Activated CD4-positive, alpha-beta T cell treated with anti-CD3 and anti-CD28 coated beads for 36 hours (primary cell): ENCODE data around the gene ZRANB1. TPM values are rescaled to one million over a fixed set of nuclear protein-coding genes. Genes with fewer than 3 reads are reported as not detected.
A peak's percentile ranks its signal among the peaks of the same experiment; 100 is the strongest.

Experiments
- ATAC-seq: fragments of 200-7000 bp; cut with Tn5 transposase; one replicate; pipeline ENCODE4 v1.10.0; 2021; ENCODE audit warnings: mild to moderate bottlenecking, moderate library complexity
- CTCF ChIA-PET: fragments of 350-600 bp; sonication (Branson Sonifier 250); formaldehyde crosslinking; loops from one replicate; lab custom pipeline; 2021; ENCODE audit warnings: antibody characterized with exemption; lab: Charles Lee
- POLR2A ChIA-PET: fragments of 350-600 bp; sonication (Branson Sonifier 250); formaldehyde crosslinking; loops from one replicate; lab custom pipeline; 2021; ENCODE audit warnings: antibody characterized with exemption, inconsistent platforms; lab: Charles Lee
- DNase-seq: peaks from one replicate; pipeline ENCODE4 v3.0.0-alpha.2; 2020
- H3K27ac Mint-ChIP-seq: one replicate; pipeline ENCODE4 v1.8.0; 2021; ENCODE audit warnings: mixed read lengths
- H3K27me3 Mint-ChIP-seq: one replicate; pipeline ENCODE4 v1.8.0; 2021; ENCODE audit warnings: mixed read lengths
- H3K36me3 Mint-ChIP-seq: one replicate; pipeline ENCODE4 v1.8.0; 2021; ENCODE audit warnings: low read depth, mixed read lengths
- H3K4me1 Mint-ChIP-seq: one replicate; pipeline ENCODE4 v1.8.0; 2021; ENCODE audit warnings: mixed read lengths
- H3K4me3 Mint-ChIP-seq: one replicate; pipeline ENCODE4 v1.8.0; 2021; ENCODE audit warnings: mild to moderate bottlenecking, moderate library complexity, mixed read lengths
- H3K9me3 Mint-ChIP-seq: one replicate; pipeline ENCODE4 v1.8.0; 2021; ENCODE audit warnings: low read depth, mixed read lengths
- intact Hi-C, 2 experiments: fragments of 100-400 bp; cut with DNase I in 1 of 2; cut with micrococcal nuclease in 1 of 2; formaldehyde crosslinking; loops; one replicate each; pipeline versions ENCODE4 v1.14.2 to v1.15.1; 2022 to 2024; cut with DNase I, micrococcal nuclease
- total RNA-seq, 2 experiments: library from RNA; stranded (reverse); gene quantifications; one replicate each; pipeline ENCODE4 v1.2.3, GENCODE V29; 2021

ZRANB1 gene
- total RNA-seq, 2 experiments from 2014 or later, result 8.4 to 10.4 TPM

DNA sequence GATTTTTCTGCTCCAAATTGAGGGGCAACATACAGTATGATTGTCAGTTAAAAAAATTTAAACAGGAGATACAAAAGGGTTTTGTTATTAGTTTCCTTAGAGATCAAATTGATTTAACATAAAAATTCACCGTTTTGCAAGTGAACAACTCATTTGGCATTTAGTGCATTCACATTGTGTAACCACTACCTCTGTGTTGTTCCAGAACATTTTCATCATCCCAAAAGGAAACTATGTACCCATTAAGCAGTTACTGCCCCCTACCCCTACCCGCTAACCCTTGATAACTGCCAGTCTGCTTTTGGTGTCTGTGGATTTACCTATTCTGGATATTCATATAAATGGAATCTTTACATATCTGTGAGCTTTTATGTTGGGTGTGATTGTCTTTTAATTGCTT, 3.1 kb downstream of the ZRANB1 start:
- Mint-ChIP-seq H3K9me3 (no peaks in the 10 kb centered on the region), H3K4me1 (peaks cover 51% of the 10 kb centered on the region), H3K36me3 (peaks cover 38% of the 10 kb centered on the region), H3K27ac (no peak overlapping the region), H3K27me3 (no peaks in the 10 kb centered on the region), H3K4me3 (no peak overlapping the region)
- no peak for ATAC-seq
- DNase-seq, result no peak
- ChIA-PET POLR2A (no interaction called here), CTCF (no interaction called here)
- intact Hi-C loops, result no loop called here

DNA sequence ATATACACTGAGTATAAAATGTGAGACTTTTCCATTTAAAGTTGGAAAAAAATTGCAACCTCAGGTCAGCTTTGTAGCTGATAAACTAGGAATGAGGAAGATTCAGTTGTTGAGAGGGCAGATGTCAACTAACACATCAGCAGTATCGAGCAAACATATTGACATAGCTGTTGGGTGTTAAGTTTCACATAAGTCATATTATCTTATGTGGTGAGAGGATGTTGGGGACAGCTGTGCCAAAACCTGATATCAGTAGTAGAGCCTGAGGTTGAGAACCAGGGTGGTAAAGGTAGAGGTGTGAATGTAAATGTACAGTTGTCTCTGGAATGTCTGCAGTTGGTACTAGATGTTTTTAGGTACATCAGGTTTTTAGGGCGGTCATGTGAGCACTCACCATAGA, 5.0 kb downstream of the ZRANB1 start:
- intact Hi-C loops, result no loop called here
- no peak overlapping the region for H3K27ac Mint-ChIP-seq
- no peak for DNase-seq
- H3K4me3 Mint-ChIP-seq, result no peak overlapping the region
- no peaks in the 10 kb centered on the region for H3K9me3 Mint-ChIP-seq
- POLR2A ChIA-PET, result no interaction called here
- CTCF ChIA-PET, result no interaction called here
- peak; percentile 61 for ATAC-seq
- peaks cover 36% of the 10 kb centered on the region for H3K36me3 Mint-ChIP-seq
- H3K4me1 Mint-ChIP-seq, result peaks cover 41% of the 10 kb centered on the region
- no peaks in the 10 kb centered on the region for H3K27me3 Mint-ChIP-seq

DNA sequence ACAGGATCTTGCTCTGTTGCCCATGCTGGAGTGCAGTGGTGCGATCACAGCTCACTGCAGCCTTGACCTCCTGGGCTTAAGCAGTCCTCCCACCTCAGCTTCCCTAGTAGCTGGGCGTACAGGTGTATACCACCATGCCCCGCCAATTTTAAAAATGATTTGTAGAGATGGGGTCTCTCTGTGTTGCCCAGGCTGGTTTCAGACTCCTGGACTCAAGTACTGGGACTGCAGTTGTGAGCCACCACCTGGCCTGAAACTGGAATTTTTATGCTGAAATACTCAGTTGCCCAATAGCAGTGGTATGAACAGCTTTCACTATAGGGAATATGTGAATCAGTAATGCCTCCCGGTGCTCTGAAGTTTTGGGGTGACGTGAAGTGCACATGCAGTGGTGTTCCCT, 7.6 kb downstream of the ZRANB1 start:
- Mint-ChIP-seq H3K4me1 (peaks cover 25% of the 10 kb centered on the region), H3K4me3 (no peak overlapping the region), H3K27ac (no peak overlapping the region), H3K9me3 (no peaks in the 10 kb centered on the region), H3K27me3 (no peaks in the 10 kb centered on the region), H3K36me3 (peaks cover 23% of the 10 kb centered on the region)
- intact Hi-C loops, result no loop called here
- ATAC-seq, result no peak
- DNase-seq, result no peak
- POLR2A ChIA-PET, result no interaction called here
- CTCF ChIA-PET, result interaction anchor here (0.7 kb wide), 1 partner anchor 404 kb away, joined by 3 read pairs; no protein-coding TSS in a partner anchor

DNA sequence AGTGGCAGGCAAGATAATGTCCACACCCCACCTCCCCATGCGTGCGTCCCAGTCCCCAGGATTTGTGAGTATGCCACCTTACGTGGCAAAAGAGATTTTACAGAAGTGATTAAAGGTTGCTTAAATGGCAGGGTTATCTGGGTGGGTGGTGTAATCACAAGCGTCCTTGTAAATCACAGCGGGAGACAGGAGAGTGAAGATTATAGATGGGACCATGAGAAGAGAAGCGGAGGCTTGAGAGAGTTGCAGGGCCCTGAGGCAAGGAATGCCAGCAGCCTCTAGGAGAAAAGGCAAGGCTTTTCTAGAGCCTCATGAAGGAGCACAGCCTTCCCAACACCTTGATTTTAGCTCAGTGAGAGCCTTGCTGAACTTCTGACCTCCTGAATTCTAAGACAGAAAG, 10.2 kb downstream of the ZRANB1 start:
- ATAC-seq (no peak), DNase-seq (no peak)
- intact Hi-C loops, result no loop called here
- no peaks in the 10 kb centered on the region for H3K27me3 Mint-ChIP-seq
- no peak overlapping the region for H3K27ac Mint-ChIP-seq
- peaks cover 16% of the 10 kb centered on the region for H3K36me3 Mint-ChIP-seq
- no peak overlapping the region for H3K4me3 Mint-ChIP-seq
- H3K4me1 Mint-ChIP-seq, result peaks cover 29% of the 10 kb centered on the region
- POLR2A ChIA-PET, result no interaction called here
- CTCF ChIA-PET, result interaction anchor here (1.2 kb wide), 1 partner anchor 9 kb away, joined by 3 read pairs; no protein-coding TSS in a partner anchor
- no peaks in the 10 kb centered on the region for H3K9me3 Mint-ChIP-seq

DNA sequence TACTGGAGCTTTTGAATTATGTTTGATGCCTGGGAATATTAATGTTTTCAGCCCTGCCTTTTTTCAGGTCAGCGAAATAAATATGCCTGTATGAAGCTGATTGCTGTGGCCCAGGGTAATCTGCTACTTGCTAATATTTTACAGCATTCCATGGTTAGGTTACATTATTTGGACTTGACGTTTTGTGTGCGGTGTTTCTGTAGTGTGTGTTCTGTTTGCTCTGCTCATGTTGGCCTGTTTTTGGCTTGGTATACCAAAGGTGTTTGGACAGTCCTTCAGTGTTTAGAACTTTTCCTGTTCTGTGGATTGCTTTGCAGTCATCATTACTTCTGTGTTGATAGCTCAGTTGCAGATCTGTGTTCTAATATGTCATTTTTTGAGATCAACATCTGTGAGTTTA, 11.5 kb downstream of the ZRANB1 start:
- H3K27me3 Mint-ChIP-seq, result no peaks in the 10 kb centered on the region
- peaks cover 10% of the 10 kb centered on the region for H3K36me3 Mint-ChIP-seq
- H3K9me3 Mint-ChIP-seq, result no peaks in the 10 kb centered on the region
- no peak for ATAC-seq
- peaks cover 31% of the 10 kb centered on the region for H3K4me1 Mint-ChIP-seq
- H3K27ac Mint-ChIP-seq, result no peak overlapping the region
- intact Hi-C loops, result no loop called here
- DNase-seq, result no peak
- ChIA-PET CTCF (interaction anchor here (0.6 to 1.2 kb wide), 4 partner anchors 8 to 1368 kb away, joined by 3 to 7 read pairs (median 4); no protein-coding TSS in a partner anchor), POLR2A (no interaction called here)
- H3K4me3 Mint-ChIP-seq, result no peak overlapping the region

DNA sequence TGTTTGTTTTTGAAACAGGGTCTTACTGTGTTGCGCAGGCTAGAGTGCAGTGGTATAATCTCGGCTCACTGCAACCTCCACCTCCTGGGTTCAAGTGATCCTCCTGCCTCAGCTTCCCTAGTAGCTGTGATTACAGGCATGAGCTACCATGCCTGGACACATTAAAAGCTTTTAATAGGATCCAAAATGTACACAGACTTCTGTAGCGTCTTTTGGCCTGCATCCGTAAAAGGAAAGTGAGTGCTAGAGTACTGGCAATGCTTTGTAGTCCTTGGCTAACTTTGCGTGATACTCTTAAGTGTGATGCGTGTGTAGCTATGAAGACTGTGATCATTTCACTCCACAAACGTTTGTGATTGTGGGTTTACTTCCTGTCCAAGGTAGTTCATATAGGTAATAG, 13.3 kb downstream of the ZRANB1 start:
- Mint-ChIP-seq H3K27me3 (no peaks in the 10 kb centered on the region), H3K4me1 (peaks cover 44% of the 10 kb centered on the region), H3K9me3 (no peaks in the 10 kb centered on the region), H3K27ac (no peak overlapping the region), H3K4me3 (no peak overlapping the region), H3K36me3 (peaks cover 9% of the 10 kb centered on the region)
- ATAC-seq (no peak), DNase-seq (no peak)
- intact Hi-C loops, result loop anchor here in 1 of 2 experiments (5.0 kb wide), 1 partner anchor 38 kb away; no protein-coding TSS in a partner anchor
- POLR2A ChIA-PET, result no interaction called here
- CTCF ChIA-PET, result no interaction called here

DNA sequence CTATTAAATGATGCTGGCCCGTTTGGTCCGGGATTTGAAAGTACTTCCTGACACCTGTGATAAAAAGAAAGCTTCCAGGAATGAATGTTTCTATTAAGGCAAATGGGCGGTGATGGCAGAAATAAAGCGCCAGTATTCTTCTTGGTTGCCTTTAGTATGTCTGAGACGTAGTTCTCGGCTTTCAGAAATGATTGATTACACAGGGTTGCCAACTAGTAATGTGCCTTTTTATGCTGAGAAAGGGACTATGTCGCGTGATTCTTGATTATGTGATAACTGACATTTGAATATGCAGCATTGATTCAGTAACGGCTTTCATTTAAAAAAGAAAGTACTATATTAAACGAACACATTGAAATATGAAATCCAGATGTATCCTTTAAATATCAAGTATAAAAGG, 13.9 kb downstream of the ZRANB1 start:
- Mint-ChIP-seq H3K27me3 (no peaks in the 10 kb centered on the region), H3K4me3 (no peak overlapping the region), H3K27ac (no peak overlapping the region), H3K4me1 (peaks cover 49% of the 10 kb centered on the region), H3K9me3 (no peaks in the 10 kb centered on the region), H3K36me3 (peaks cover 9% of the 10 kb centered on the region)
- CTCF ChIA-PET, result no interaction called here
- POLR2A ChIA-PET, result no interaction called here
- no peak for DNase-seq
- intact Hi-C loops, result loop anchor here in 1 of 2 experiments (5.0 kb wide), 1 partner anchor 39 kb away; no protein-coding TSS in a partner anchor
- no peak for ATAC-seq

DNA sequence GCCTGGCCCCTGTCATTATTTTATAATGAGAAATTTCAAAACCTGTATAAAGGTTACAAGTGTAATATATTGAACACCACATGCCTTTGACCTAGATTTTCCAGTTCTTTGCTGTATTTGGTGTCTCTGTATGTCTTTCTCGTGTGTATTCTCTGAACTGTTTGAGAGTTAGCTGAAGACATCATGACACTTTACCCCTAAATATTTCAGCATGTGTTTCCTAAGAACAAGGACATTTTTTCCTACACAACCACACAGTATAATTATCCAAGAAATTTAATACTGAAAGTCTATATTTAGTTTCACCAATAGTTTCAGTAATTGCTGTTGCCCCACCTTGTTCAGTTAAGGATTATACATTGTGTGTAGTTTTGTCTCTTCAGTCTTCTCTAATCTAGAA, 14.8 kb downstream of the ZRANB1 start:
- DNase-seq (no peak), ATAC-seq (no peak)
- Mint-ChIP-seq H3K27me3 (no peaks in the 10 kb centered on the region), H3K4me3 (no peak overlapping the region), H3K36me3 (peaks cover 9% of the 10 kb centered on the region), H3K4me1 (peaks cover 56% of the 10 kb centered on the region), H3K9me3 (no peaks in the 10 kb centered on the region), H3K27ac (no peak overlapping the region)
- ChIA-PET POLR2A (no interaction called here), CTCF (interaction anchor here (0.6 kb wide), 1 partner anchor 62 kb away, joined by 3 read pairs; no protein-coding TSS in a partner anchor)
- intact Hi-C loops, result loop anchor here in 1 of 2 experiments (5.0 kb wide), 1 partner anchor 39 kb away; no protein-coding TSS in a partner anchor

DNA sequence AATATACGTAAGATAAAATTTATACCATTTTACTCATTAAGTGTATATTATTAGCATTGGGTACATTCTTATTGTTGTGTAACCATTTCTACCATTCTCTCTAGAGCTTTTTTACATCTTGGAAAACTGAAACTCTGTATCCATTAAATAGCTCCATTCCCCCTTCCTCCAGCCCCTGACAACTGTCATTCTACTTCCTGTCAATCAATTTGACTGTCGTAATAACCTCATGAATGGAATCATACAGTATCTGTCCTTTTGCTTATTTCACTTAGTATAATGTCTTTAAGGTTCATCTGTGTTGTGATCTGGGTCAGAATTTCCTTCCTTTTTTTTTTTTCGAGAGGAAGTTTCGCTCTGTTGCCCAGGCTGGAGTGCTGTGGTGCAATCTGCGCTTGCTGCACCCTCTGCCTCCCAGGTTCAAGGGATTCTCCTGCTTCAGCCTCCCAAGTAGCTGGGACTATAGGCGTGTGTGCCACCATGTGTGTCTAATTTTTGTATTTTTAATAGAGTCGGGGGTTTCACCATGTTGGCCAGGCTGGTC, 15.6 kb downstream of the ZRANB1 start:
- no peak overlapping the region for H3K4me3 Mint-ChIP-seq
- ChIA-PET POLR2A (no interaction called here), CTCF (interaction anchor here (0.6 to 0.7 kb wide), 2 partner anchors 63 to 283 kb away, joined by 3 read pairs; no protein-coding TSS in a partner anchor)
- no peak overlapping the region for H3K27ac Mint-ChIP-seq
- no peaks in the 10 kb centered on the region for H3K9me3 Mint-ChIP-seq
- peaks cover 58% of the 10 kb centered on the region for H3K4me1 Mint-ChIP-seq
- intact Hi-C loops, result loop anchor here in 1 of 2 experiments (5.0 kb wide), 1 partner anchor 40 kb away; no protein-coding TSS in a partner anchor
- peaks cover 9% of the 10 kb centered on the region for H3K36me3 Mint-ChIP-seq
- no peak for DNase-seq
- H3K27me3 Mint-ChIP-seq, result no peaks in the 10 kb centered on the region
- no peak for ATAC-seq

DNA sequence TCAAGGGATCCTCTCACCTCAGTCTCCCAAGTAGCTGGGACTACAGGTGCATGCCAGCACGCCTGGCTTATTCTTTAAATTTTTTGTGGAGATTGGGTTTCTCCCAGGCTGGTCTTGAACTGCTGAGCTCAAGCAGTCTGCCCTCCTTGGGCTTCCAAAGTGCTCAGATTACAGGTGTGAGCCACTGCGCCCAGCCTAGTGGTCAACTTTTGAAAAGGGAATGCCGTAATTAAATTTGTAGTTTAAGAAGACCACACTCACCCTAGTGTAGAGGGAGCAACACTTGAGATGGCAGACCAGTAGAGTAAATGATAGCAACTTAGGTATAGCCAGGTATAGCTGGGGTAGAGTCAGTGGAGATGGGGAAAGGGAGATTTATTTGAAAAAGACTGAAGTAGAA, 17.6 kb downstream of the ZRANB1 start:
- POLR2A ChIA-PET, result no interaction called here
- ATAC-seq (no peak), DNase-seq (no peak)
- no peak overlapping the region for H3K27ac Mint-ChIP-seq
- peaks cover 53% of the 10 kb centered on the region for H3K4me1 Mint-ChIP-seq
- intact Hi-C loops, result loop anchor here in 1 of 2 experiments (5.0 kb wide), 1 partner anchor 42 kb away; no protein-coding TSS in a partner anchor
- peaks cover 5% of the 10 kb centered on the region for H3K36me3 Mint-ChIP-seq
- CTCF ChIA-PET, result no interaction called here
- H3K9me3 Mint-ChIP-seq, result no peaks in the 10 kb centered on the region
- no peaks in the 10 kb centered on the region for H3K27me3 Mint-ChIP-seq
- H3K4me3 Mint-ChIP-seq, result no peak overlapping the region

DNA sequence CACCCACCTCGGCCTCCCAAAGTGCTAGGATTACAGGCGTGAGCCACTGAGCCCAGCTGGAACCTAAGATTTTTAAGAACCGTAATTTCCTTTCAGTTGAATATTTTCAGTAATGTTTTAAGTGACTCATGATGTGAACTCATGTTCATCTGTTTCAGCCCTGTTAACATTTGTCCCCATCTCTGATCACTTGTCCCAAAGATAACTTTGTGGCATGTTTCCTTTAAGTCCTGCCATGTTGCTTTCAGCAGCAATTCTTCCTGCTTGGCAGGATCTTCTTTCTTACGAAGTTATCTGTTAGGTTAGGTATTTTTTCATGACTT, 19.3 kb downstream of the ZRANB1 start:
- ChIA-PET CTCF (interaction anchor here (0.6 to 1.2 kb wide), 3 partner anchors 8 to 216 kb away, joined by 3 read pairs; no protein-coding TSS in a partner anchor), POLR2A (no interaction called here)
- no peak for DNase-seq
- peak; percentile 47 for ATAC-seq
- intact Hi-C loops, result no loop called here
- Mint-ChIP-seq H3K9me3 (no peaks in the 10 kb centered on the region), H3K4me3 (no peak overlapping the region), H3K4me1 (peaks cover 47% of the 10 kb centered on the region), H3K27me3 (no peaks in the 10 kb centered on the region), H3K27ac (peak overlapping the region; percentile 38), H3K36me3 (peaks cover 5% of the 10 kb centered on the region)

DNA sequence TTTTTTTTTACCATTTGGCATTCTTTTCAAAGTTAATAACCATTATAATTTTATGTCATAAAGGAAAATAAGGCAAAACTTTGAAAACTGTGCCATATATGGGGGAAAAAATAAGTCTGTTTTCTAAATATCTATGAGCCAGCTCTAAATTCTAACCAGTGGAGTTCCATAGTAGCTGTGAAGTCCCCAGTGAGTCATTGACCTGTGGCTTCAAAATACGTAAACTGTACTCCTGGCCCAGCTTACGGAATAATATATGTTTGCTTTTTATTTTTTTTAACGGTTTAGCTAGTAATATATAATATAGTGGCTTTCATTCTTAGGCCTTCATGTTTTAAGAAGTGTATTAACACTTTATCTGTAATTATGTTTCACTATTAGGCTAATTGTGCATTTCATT, 20.5 kb downstream of the ZRANB1 start:
- ATAC-seq (no peak), DNase-seq (no peak)
- Mint-ChIP-seq H3K4me3 (no peak overlapping the region), H3K36me3 (peaks cover 14% of the 10 kb centered on the region), H3K9me3 (no peaks in the 10 kb centered on the region), H3K4me1 (peaks cover 39% of the 10 kb centered on the region), H3K27ac (no peak overlapping the region), H3K27me3 (no peaks in the 10 kb centered on the region)
- ChIA-PET POLR2A (no interaction called here), CTCF (interaction anchor here (0.7 to 1.2 kb wide), 2 partner anchors 35 to 1322 kb away, joined by 3 to 4 read pairs; no protein-coding TSS in a partner anchor)
- intact Hi-C loops, result no loop called here
